Choroid plexus epithelial cell (primary cell): ENCODE data around the gene OAT.
A peak's percentile ranks its signal among the peaks of the same experiment; 100 is the strongest.

ENCODE experiments used
- DNase-seq: peaks from one replicate; pipeline ENCODE4 v3.0.0-alpha.2; 2010; ENCODE audit warnings: low read depth
- H3K4me3 ChIP-seq: 2 replicates; pipeline ENCODE4 v1.5.1; 2011; ENCODE audit warnings: low read depth, mild to moderate bottlenecking, control low read depth, low read length, moderate library complexity
- CTCF ChIP-seq: conservative IDR thresholded peaks from 2 replicates; pipeline ENCODE4 v1.5.1; 2011; ENCODE audit warnings: low read depth, mild to moderate bottlenecking, control low read depth, inconsistent platforms, low read length, moderate library complexity

The OAT gene

GRCh38 chr10:124362568-124362967 lies 56.2 kb downstream of the OAT start:
- no peak for DNase-seq
- TF ChIP-seq CTCF, result no peak
- no peak overlapping the region for H3K4me3 ChIP-seq

- TF ChIP-seq CTCF, result no peak
- DNase-seq, result no peak
- no peak overlapping the region for H3K4me3 ChIP-seq
Observed at GRCh38 chr10:124359336-124359832, 59.3 kb downstream of the OAT start.

- no peak for DNase-seq
- H3K4me3 ChIP-seq, result no peak overlapping the region
- no peak for TF ChIP-seq CTCF
Observed at GRCh38 chr10:124357561-124357885, 61.2 kb downstream of the OAT start.

- no peak overlapping the region for H3K4me3 ChIP-seq
- no peak for TF ChIP-seq CTCF
- no peak for DNase-seq
Observed at GRCh38 chr10:124356701-124357560, 61.8 kb downstream of the OAT start.

GRCh38 chr10:124354411-124355382 lies 64.0 kb downstream of the OAT start:
- peak overlapping the region; percentile 43 for H3K4me3 ChIP-seq
- DNase-seq, result peak; percentile 91
- TF ChIP-seq CTCF, result no peak

- H3K4me3 ChIP-seq, result no peak overlapping the region
- TF ChIP-seq CTCF, result no peak
- DNase-seq, result no peak
Observed at GRCh38 chr10:124353896-124354295, 64.8 kb downstream of the OAT start.
